ENCODE data around the gene PRRX2. TPM values are rescaled to one million over a fixed set of nuclear protein-coding genes. Genes with fewer than 3 reads are reported as not detected.
A peak's percentile ranks its signal among the peaks of the same experiment; 100 is the strongest.

The PRRX2 gene
- total and polyA plus RNA-seq, 2 of the 4 experiments (the other 2 are of a cell fraction) = 12.7 to 35.5 TPM

DNA sequence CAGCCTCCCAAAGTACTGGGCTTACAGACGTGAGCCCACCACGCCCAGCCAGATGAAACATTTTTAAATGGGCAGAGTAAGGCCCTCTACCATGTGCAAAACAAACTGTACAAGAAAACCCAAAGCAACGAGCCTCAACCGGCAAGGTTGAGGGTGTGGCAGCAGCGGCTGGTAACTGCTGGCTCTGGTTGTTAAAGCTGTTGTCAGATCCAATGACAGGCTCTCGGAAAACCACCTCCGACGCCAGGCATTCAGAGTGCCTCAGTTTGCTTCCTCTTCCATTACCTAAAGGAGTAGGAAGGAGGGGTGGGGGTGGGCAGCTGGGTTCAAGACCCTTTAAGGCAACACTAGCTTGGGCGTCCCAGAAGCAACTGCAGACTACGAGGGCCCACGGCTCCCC lies 21.1 kb upstream of the PRRX2 start:
- no peak overlapping the region for H4K8ac ChIP-seq (ENCODE audit: low read depth in 2 of 2, low read length in 2 of 2)
- H3K4ac ChIP-seq (ENCODE audit: low read depth, low read length) = no peak overlapping the region
- peaks cover 0 to 30% of the 10 kb centered on the region in 2 experiments; a peak in 3 of 4 replicates for H3K79me1 ChIP-seq (ENCODE audit: low read depth in 1 of 2, low read length in 2 of 2)
- ATAC-seq (ENCODE audit: low read depth) (no peak), DNase-seq (no peak)
- H3K9ac ChIP-seq (ENCODE audit: low read depth, low read length) = no peak overlapping the region
- H2BK5ac ChIP-seq (ENCODE audit: low read depth, low read length, poor library complexity, severe bottlenecking) = no peak overlapping the region
- no peak overlapping the region for H3K4me2 ChIP-seq (ENCODE audit: low read depth, low read length)
- dilution Hi-C loops (cut with HindIII; ENCODE audit: low sequenced_read_pairs, unreplicated experiment) (no loop called here), intact Hi-C loops (cut with micrococcal nuclease) (no loop called here), in situ Hi-C loops (cut with MboI; ENCODE audit: low sequenced_read_pairs) (no loop called here)
- H2BK15ac ChIP-seq (ENCODE audit: low read depth, low read length) = no peak overlapping the region
- ChIA-PET CTCF (no interaction called here), POLR2A (ENCODE audit: unreplicated experiment) (interaction anchor here (0.5 kb wide), 1 partner anchor 17 kb away, joined by 3 read pairs; no protein-coding TSS in a partner anchor)
- H3K27me3 ChIP-seq (ENCODE audit: control insufficient read depth, insufficient read depth, low read length) = no peaks in the 10 kb centered on the region
- peaks cover 1% of the 10 kb centered on the region; the same call in 1 of the 2 replicates for H3K36me3 ChIP-seq (ENCODE audit: control insufficient read depth, insufficient read depth, low read length)
- H2AFZ ChIP-seq (replicated peaks; ENCODE audit: low read length, poor library complexity) = peak overlapping the region; percentile 8
- H3K23ac ChIP-seq (ENCODE audit: low read depth, low read length) = no peak overlapping the region
- no peak overlapping the region for H3K56ac ChIP-seq (ENCODE audit: extremely low read depth, insufficient read depth, low read length)
- H4K91ac ChIP-seq (ENCODE audit: insufficient read depth, low read depth, low read length) = 0 out of 2 replicates have a peak overlapping the region, but pooled peaks have one; percentile 16
- no peak overlapping the region for H2BK20ac ChIP-seq (ENCODE audit: low read depth, low read length)
- no peak overlapping the region for H3K27ac ChIP-seq (ENCODE audit: insufficient read depth, low read length)
- no peak overlapping the region for H3K18ac ChIP-seq (ENCODE audit: low read depth, low read length)
- WGBS, 2 experiments (ENCODE audit: extremely low coverage in 2 of 2, insufficient read length in 1 of 2) = 93% methylated on average over 3 of the region's 11 CpGs; no CpG with 5 or more reads in 1 of the 2 experiments
- no peak overlapping the region for H3K14ac ChIP-seq (replicated peaks; ENCODE audit: low read depth, low read length)
- BruUV-seq (replicated peaks) = no TSS peak
- H4K20me1 ChIP-seq (ENCODE audit: insufficient read depth, low read length) = peaks cover 22% of the 10 kb centered on the region
- H2BK120ac ChIP-seq (ENCODE audit: low read depth, low read length) = no peak overlapping the region
- H3K9me3 ChIP-seq (ENCODE audit: control insufficient read depth, insufficient read depth, low read length) = no peaks in the 10 kb centered on the region
- H3K4me1 ChIP-seq (ENCODE audit: control insufficient read depth, insufficient read depth, low read length) = peaks cover 19% of the 10 kb centered on the region
- TF ChIP-seq MAFK (IDR thresholded peaks at IDR 0.05; ENCODE audit: low read depth, low read length) (no peak), MAZ (IDR thresholded peaks at IDR 0.05; ENCODE audit: borderline replicate concordance, low read depth, low read length) (no peak), RCOR1 (IDR thresholded peaks at IDR 0.05; ENCODE audit: insufficient replicate concordance, low read length) (no peak)
- TF ChIP-seq, protein P1, sequence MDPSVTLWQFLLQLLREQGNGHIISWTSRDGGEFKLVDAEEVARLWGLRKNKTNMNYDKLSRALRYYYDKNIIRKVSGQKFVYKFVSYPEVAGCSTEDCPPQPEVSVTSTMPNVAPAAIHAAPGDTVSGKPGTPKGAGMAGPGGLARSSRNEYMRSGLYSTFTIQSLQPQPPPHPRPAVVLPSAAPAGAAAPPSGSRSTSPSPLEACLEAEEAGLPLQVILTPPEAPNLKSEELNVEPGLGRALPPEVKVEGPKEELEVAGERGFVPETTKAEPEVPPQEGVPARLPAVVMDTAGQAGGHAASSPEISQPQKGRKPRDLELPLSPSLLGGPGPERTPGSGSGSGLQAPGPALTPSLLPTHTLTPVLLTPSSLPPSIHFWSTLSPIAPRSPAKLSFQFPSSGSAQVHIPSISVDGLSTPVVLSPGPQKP (IDR thresholded peaks at IDR 0.05; ENCODE audit: borderline replicate concordance, low read depth, low read length) = no peak
- H2AK5ac ChIP-seq (ENCODE audit: low read depth, low read length) = 0 out of 2 replicates have a peak overlapping the region, but pooled peaks have one; percentile 8
- H2AK9ac ChIP-seq (replicated peaks; ENCODE audit: low read depth, low read length, poor library complexity) = peak overlapping the region; percentile 11
- H4K5ac ChIP-seq (ENCODE audit: low read depth, low read length) = no peak overlapping the region
- H3K4me3 ChIP-seq (ENCODE audit: insufficient read depth, low read depth, low read length) = no peak overlapping the region
- H3K9me1 ChIP-seq (ENCODE audit: insufficient read depth, low read length) = peaks cover 6% of the 10 kb centered on the region

All from IMR-90 (cell line).